SK-N-SH (cell line): Measurements from ENCODE around the gene SP3. TPM values are rescaled to one million over a fixed set of nuclear protein-coding genes. Genes with fewer than 3 reads are reported as not detected.

Experiments used
- CTCF ChIA-PET: fragments of 300-600, 350-600 bp; formaldehyde crosslinking; extraction: SDS; loops from one replicate; lab custom pipeline; 2021; lab: Yijun Ruan, JAX
- POLR2A ChIA-PET: fragments of 350-600 bp; sonication (Branson Sonifier 250); formaldehyde crosslinking; extraction: SDS; loops from one replicate; lab custom pipeline; 2020; ENCODE audit warnings: antibody characterized with exemption, inconsistent platforms; lab: Yijun Ruan, JAX
- DNase-seq: peaks from one replicate; pipeline ENCODE4 v3.0.0; 2012
- H2AFZ ChIP-seq: fragments of 200-600 bp; sonication (generic); 2 replicates; pipeline ENCODE4 v1.8.1; 2016; ENCODE audit warnings: antibody characterized with exemption, mild to moderate bottlenecking, low read depth
- H3F3A ChIP-seq: fragments of 200-600 bp; sonication (generic); replicated peaks from 2 replicates; pipeline ENCODE3; 2016; ENCODE audit warnings: antibody characterized with exemption, mild to moderate bottlenecking; ENCODE audit not compliant: insufficient read depth
- H3K27ac ChIP-seq, 2 experiments: fragments of 200-500 bp in 1 of 2; fragments of 200-600 bp in 1 of 2; sonication (Bioruptor generic) in 1 of 2; sonication (generic), shearing (Covaris generic) in 1 of 2; 2 replicates each; pipeline versions ENCODE4 v1.5.1 to v1.6.1; 2014 to 2016; ENCODE audit warnings: low read depth in 2 of 2, inconsistent platforms in 1 of 2, low read length in 1 of 2, mild to moderate bottlenecking in 1 of 2, mixed read lengths in 1 of 2
- H3K27me3 ChIP-seq: fragments of 200-600 bp; sonication (generic), shearing (Covaris generic); 2 replicates; pipeline ENCODE4 v1.6.1; 2016; ENCODE audit warnings: mixed run types; ENCODE audit not compliant: insufficient read depth
- H3K36me3 ChIP-seq, 2 experiments: fragments of 200-500 bp in 1 of 2; fragments of 200-600 bp in 1 of 2; sonication (Bioruptor generic) in 1 of 2; sonication (generic) in 1 of 2; replicated peaks in 1 of 2; 2 replicates each; pipeline versions ENCODE3 to v1.5.1; 2014 to 2016; ENCODE audit warnings: low read length in 1 of 2, mild to moderate bottlenecking in 1 of 2; ENCODE audit not compliant: insufficient read depth in 2 of 2, control insufficient read depth in 1 of 2
- H3K4me1 ChIP-seq, 2 experiments: fragments of 200-500 bp in 1 of 2; fragments of 200-600 bp in 1 of 2; sonication (Bioruptor generic) in 1 of 2; sonication (generic), shearing (Covaris generic) in 1 of 2; 2 replicates each; pipeline versions ENCODE4 v1.5.1 to v1.6.1; 2014 to 2016; ENCODE audit warnings: low read depth in 1 of 2, low read length in 1 of 2, mixed run types in 1 of 2; ENCODE audit not compliant: insufficient read depth in 2 of 2, control insufficient read depth in 1 of 2
- H3K4me2 ChIP-seq: fragments of 200-600 bp; sonication (generic), shearing (Covaris generic); 2 replicates; pipeline ENCODE4 v1.6.1; 2017; ENCODE audit warnings: mixed run types
- H3K4me3 ChIP-seq, 2 experiments: fragments of 200-500 bp in 1 of 2; fragments of 200-600 bp in 1 of 2; sonication (Bioruptor generic) in 1 of 2; sonication (generic), shearing (Covaris generic) in 1 of 2; 2 replicates each; pipeline versions ENCODE4 v1.5.1 to v1.8.1; 2014 to 2016; ENCODE audit warnings: low read depth in 2 of 2, inconsistent platforms in 1 of 2, low read length in 1 of 2, mild to moderate bottlenecking in 1 of 2, mixed read lengths in 1 of 2, moderate library complexity in 1 of 2
- H3K79me2 ChIP-seq: fragments of 200-600 bp; sonication (generic); 2 replicates; pipeline ENCODE4 v1.8.1; 2017; ENCODE audit warnings: mild to moderate bottlenecking; ENCODE audit not compliant: insufficient read depth
- H3K9ac ChIP-seq: fragments of 200-600 bp; sonication (generic); 2 replicates; pipeline ENCODE4 v1.6.1; 2017; ENCODE audit warnings: mixed run types
- H3K9me2 ChIP-seq: fragments of 200-600 bp; sonication (generic); 2 replicates; pipeline ENCODE4 v1.6.1; 2017; ENCODE audit warnings: mixed run types
- H3K9me3 ChIP-seq: fragments of 200-600 bp; sonication (generic); 2 replicates; pipeline ENCODE4 v1.6.1; 2017; ENCODE audit warnings: mixed run types, mild to moderate bottlenecking, moderate library complexity
- H4K20me1 ChIP-seq: fragments of 200-600 bp; sonication (generic); 2 replicates; pipeline ENCODE4 v1.6.1; 2017; ENCODE audit warnings: mild to moderate bottlenecking, mixed run types; ENCODE audit not compliant: insufficient read depth
- EZH2phosphoT487 ChIP-seq: fragments of 200-600 bp; sonication (generic); IDR thresholded peaks from 2 replicates; pipeline ENCODE4 v1.6.1; 2017; ENCODE audit warnings: low read depth, mixed run types, mild to moderate bottlenecking, antibody characterized with exemption, moderate library complexity, borderline replicate concordance
- FOSL2 ChIP-seq: IDR thresholded peaks from 2 replicates; pipeline ENCODE4 v1.4.0; 2012; ENCODE audit warnings: low read depth, mild to moderate bottlenecking, moderate library complexity, borderline replicate concordance
- GABPA ChIP-seq: IDR thresholded peaks from 2 replicates; pipeline ENCODE4 v1.4.0; 2012; ENCODE audit warnings: low read depth, mild to moderate bottlenecking
- IRF3 ChIP-seq: fragments of 150-350 bp; IDR thresholded peaks from 2 replicates; pipeline ENCODE4 v1.6.1; 2016; ENCODE audit warnings: mild to moderate bottlenecking, low read depth, low read length
- JUND ChIP-seq: IDR thresholded peaks from 2 replicates; pipeline ENCODE4 v1.4.0; 2012
- NFIC ChIP-seq: IDR thresholded peaks from 2 replicates; pipeline ENCODE4 v1.4.0; 2012; ENCODE audit warnings: borderline replicate concordance
- NRF1 ChIP-seq: IDR thresholded peaks from 2 replicates; pipeline ENCODE4 v1.6.1; 2012; ENCODE audit warnings: low read depth, mild to moderate bottlenecking, low read length
- RCOR1 ChIP-seq: fragments of 150-350 bp; IDR thresholded peaks from 2 replicates; pipeline ENCODE4 v1.6.1; 2017; ENCODE audit warnings: antibody characterized with exemption, low read length
- RFX5 ChIP-seq: IDR thresholded peaks from 2 replicates; pipeline ENCODE4 v1.6.1; 2012; ENCODE audit warnings: mild to moderate bottlenecking, improper control_type of control experiment, low read length
- SIN3A ChIP-seq: IDR thresholded peaks from 2 replicates; pipeline ENCODE4 v1.6.1; 2012; ENCODE audit warnings: low read depth, mild to moderate bottlenecking, low read length, moderate library complexity, borderline replicate concordance
- SMC3 ChIP-seq: IDR thresholded peaks from 2 replicates; pipeline ENCODE4 v1.6.1; 2012; ENCODE audit warnings: low read depth, low read length, improper control_type of control experiment
- TCF12 ChIP-seq: IDR thresholded peaks from 2 replicates; pipeline ENCODE4 v1.4.0; 2012
- USF2 ChIP-seq: fragments of 150-350 bp; IDR thresholded peaks from 2 replicates; pipeline ENCODE4 v1.6.1; 2017; ENCODE audit warnings: antibody characterized with exemption, low read length, low read depth, borderline replicate concordance
- YY1 ChIP-seq: IDR thresholded peaks from 2 replicates; pipeline ENCODE4 v1.4.0; 2012; ENCODE audit warnings: low read depth, mild to moderate bottlenecking
- WGBS: methylation state at CpG from one replicate; pipeline ENCODE4 v1.1.6; 2017; ENCODE audit warnings: low lambda C conversion rate; 5-methylcytosine and 5-hydroxymethylcytosine counted together
- polyA plus RNA-seq, 3 experiments: library from polyadenylated mRNA; depleted of rRNA; stranded (reverse); fragments of >200 nt; gene quantifications; 2 replicates each; pipeline ENCODE4 v1.2.3, GENCODE V29; 2012

Gene SP3
- polyA plus RNA-seq, 1 of the 3 experiments (the other 2 are of a cell fraction): 23.1 TPM

- no peak for TF ChIP-seq IRF3
- no peak for TF ChIP-seq GABPA
Observed at GRCh38 chr2:173948842-173949241, 16.3 kb downstream of the SP3 start (continued).

- no peak overlapping the region for H3K9ac ChIP-seq
- 94% methylated on average over 2 of the region's 2 CpGs for WGBS
- no peak overlapping the region for H2AFZ ChIP-seq
- H4K20me1 ChIP-seq: peaks cover 96% of the 10 kb centered on the region
- no peaks in the 10 kb centered on the region for H3K9me3 ChIP-seq
- peaks cover 20 to 46% of the 10 kb centered on the region in 2 experiments for H3K36me3 ChIP-seq
- no peaks in the 10 kb centered on the region for H3K9me2 ChIP-seq
- H3K27ac ChIP-seq: no peak overlapping the region
- H3K4me2 ChIP-seq: no peak overlapping the region
- no peak overlapping the region for H3K4me3 ChIP-seq
- H3K79me2 ChIP-seq: peaks cover 100% of the 10 kb centered on the region
- TF ChIP-seq RCOR1: no peak
- TF ChIP-seq YY1: no peak
- TF ChIP-seq RFX5: no peak
- TF ChIP-seq USF2: no peak
- ChIA-PET CTCF (no interaction called here), POLR2A (no interaction called here)
- no peaks in the 10 kb centered on the region for H3K27me3 ChIP-seq
- peaks cover 0 to 9% of the 10 kb centered on the region in 2 experiments; a peak in 2 of 4 replicates for H3K4me1 ChIP-seq
- peaks cover 8% of the 10 kb centered on the region for H3F3A ChIP-seq
- DNase-seq: no peak
Observed at GRCh38 chr2:173948198-173948597, 17.0 kb downstream of the SP3 start.

GRCh38 chr2:173947131-173947530 is 18.0 kb downstream of the SP3 start:
- H3K4me2 ChIP-seq: no peak overlapping the region

More at GRCh38 chr2:173947131-173947530, 18.0 kb downstream of the SP3 start:
- peaks cover 0 to 12% of the 10 kb centered on the region in 2 experiments; a peak in 2 of 4 replicates for H3K4me1 ChIP-seq
- H2AFZ ChIP-seq: no peak overlapping the region
- peaks cover 12 to 38% of the 10 kb centered on the region in 2 experiments for H3K36me3 ChIP-seq
- H3K27me3 ChIP-seq: no peaks in the 10 kb centered on the region
- POLR2A ChIA-PET: no interaction called here
- no peak overlapping the region for H3K9ac ChIP-seq
- H3K9me2 ChIP-seq: no peaks in the 10 kb centered on the region
- peaks cover 10% of the 10 kb centered on the region for H3F3A ChIP-seq
- no peak for TF ChIP-seq SIN3A
- no peak for TF ChIP-seq RCOR1
- no peak for TF ChIP-seq SMC3
- no peak for TF ChIP-seq TCF12
- no peak for TF ChIP-seq EZH2phosphoT487
- no peak for TF ChIP-seq NRF1
- TF ChIP-seq FOSL2: no peak
- TF ChIP-seq JUND: no peak
- TF ChIP-seq NFIC: no peak
- peaks cover 94% of the 10 kb centered on the region for H4K20me1 ChIP-seq
- H3K4me3 ChIP-seq: no peak overlapping the region
- peaks cover 100% of the 10 kb centered on the region for H3K79me2 ChIP-seq
- H3K9me3 ChIP-seq: no peaks in the 10 kb centered on the region
- CTCF ChIA-PET: no interaction called here
- whole genome bisulfite sequencing: 79% methylated on average over 3 of the region's 3 CpGs
- no peak overlapping the region for H3K27ac ChIP-seq
- DNase-seq: no peak
